ENCODE data around the gene TFDP2.
"Not testable (repeated sequence)": the region's sequence is repeated elsewhere in the genome, so short reads cannot be mapped to it uniquely, and the experiment has no call there.

Gene TFDP2

GRCh38 chr3:141913150-141913811 is 236.1 kb downstream of the TFDP2 start:
- H3K4me3 ChIP-seq (ENCODE audit: low read depth in 1 of 2, low read length in 2 of 2) = no peak overlapping the region
- no peaks in the 10 kb centered on the region for H3K9me3 ChIP-seq (ENCODE audit: low read length)
- H3K4me1 ChIP-seq (ENCODE audit: insufficient read depth, low read length) = no peaks in the 10 kb centered on the region
- no peak overlapping the region for H3K9ac ChIP-seq (ENCODE audit: low read length)
- no peaks in the 10 kb centered on the region for H3K27me3 ChIP-seq (ENCODE audit: control insufficient read depth in 1 of 2, insufficient read depth in 2 of 2, low read length in 2 of 2)
- no peak overlapping the region for H3K27ac ChIP-seq (ENCODE audit: low read depth, low read length)
- H3K36me3 ChIP-seq (ENCODE audit: insufficient read depth, low read length) = peaks cover 18% of the 10 kb centered on the region

- H3K27ac ChIP-seq (ENCODE audit: low read depth, low read length); H3K4me3 ChIP-seq (ENCODE audit: low read depth in 1 of 2, low read length in 2 of 2); H3K9ac ChIP-seq (ENCODE audit: low read length); H3K9me3 ChIP-seq (ENCODE audit: low read length); H3K4me1 ChIP-seq (ENCODE audit: insufficient read depth, low read length); H3K27me3 ChIP-seq (ENCODE audit: control insufficient read depth in 1 of 2, insufficient read depth in 2 of 2, low read length in 2 of 2): not testable (repeated sequence)
- peaks cover 21% of the 10 kb centered on the region for H3K36me3 ChIP-seq (ENCODE audit: insufficient read depth, low read length)
Measured at GRCh38 chr3:141909986-141910385, 239.4 kb downstream of the TFDP2 start.

GRCh38 chr3:141909408-141909807 is 239.9 kb downstream of the TFDP2 start:
- H3K36me3 ChIP-seq (ENCODE audit: insufficient read depth, low read length) = peaks cover 19% of the 10 kb centered on the region
- H3K4me3 ChIP-seq (ENCODE audit: low read depth in 1 of 2, low read length in 2 of 2) = no peak overlapping the region

GRCh38 chr3:141905129-141905528 is 244.2 kb downstream of the TFDP2 start:
- Histone ChIP-seq H3K36me3 (ENCODE audit: insufficient read depth, low read length) (peaks cover 17% of the 10 kb centered on the region), H3K27ac (ENCODE audit: low read depth, low read length) (no peak overlapping the region), H3K9me3 (ENCODE audit: low read length) (peaks cover 2% of the 10 kb centered on the region), H3K9ac (ENCODE audit: low read length) (no peak overlapping the region), H3K27me3 (ENCODE audit: control insufficient read depth in 1 of 2, insufficient read depth in 2 of 2, low read length in 2 of 2) (no peaks in the 10 kb centered on the region), H3K4me3 (ENCODE audit: low read depth in 1 of 2, low read length in 2 of 2) (no peak overlapping the region), H3K4me1 (ENCODE audit: insufficient read depth, low read length) (no peaks in the 10 kb centered on the region)

More at GRCh38 chr3:141909408-141909807, 239.9 kb downstream of the TFDP2 start:
- Histone ChIP-seq H3K9me3 (ENCODE audit: low read length) (no peaks in the 10 kb centered on the region), H3K9ac (ENCODE audit: low read length) (no peak overlapping the region), H3K27ac (ENCODE audit: low read depth, low read length) (no peak overlapping the region), H3K4me1 (ENCODE audit: insufficient read depth, low read length) (no peaks in the 10 kb centered on the region), H3K27me3 (ENCODE audit: control insufficient read depth in 1 of 2, insufficient read depth in 2 of 2, low read length in 2 of 2) (no peaks in the 10 kb centered on the region)

GRCh38 chr3:141904203-141904602 is 245.1 kb downstream of the TFDP2 start:
- Histone ChIP-seq H3K4me3 (ENCODE audit: low read depth in 1 of 2, low read length in 2 of 2) (no peak overlapping the region), H3K9me3 (ENCODE audit: low read length) (peaks cover 4% of the 10 kb centered on the region), H3K36me3 (ENCODE audit: insufficient read depth, low read length) (peaks cover 17% of the 10 kb centered on the region), H3K4me1 (ENCODE audit: insufficient read depth, low read length) (no peaks in the 10 kb centered on the region), H3K27me3 (ENCODE audit: control insufficient read depth in 1 of 2, insufficient read depth in 2 of 2, low read length in 2 of 2) (no peaks in the 10 kb centered on the region), H3K27ac (ENCODE audit: low read depth, low read length) (no peak overlapping the region), H3K9ac (ENCODE audit: low read length) (no peak overlapping the region)

- H3K36me3 ChIP-seq (ENCODE audit: insufficient read depth, low read length) = peaks cover 6% of the 10 kb centered on the region
- H3K9ac ChIP-seq (ENCODE audit: low read length) = no peak overlapping the region
- H3K4me3 ChIP-seq (ENCODE audit: low read depth in 1 of 2, low read length in 2 of 2) = no peak overlapping the region
- no peaks in the 10 kb centered on the region for H3K27me3 ChIP-seq (ENCODE audit: control insufficient read depth in 1 of 2, insufficient read depth in 2 of 2, low read length in 2 of 2)
- no peak overlapping the region for H3K27ac ChIP-seq (ENCODE audit: low read depth, low read length)
- no peaks in the 10 kb centered on the region for H3K4me1 ChIP-seq (ENCODE audit: insufficient read depth, low read length)
- H3K9me3 ChIP-seq (ENCODE audit: low read length) = peaks cover 4% of the 10 kb centered on the region
Measured at GRCh38 chr3:141901914-141902313, 247.4 kb downstream of the TFDP2 start.

GRCh38 chr3:141900343-141900742 is 249.0 kb downstream of the TFDP2 start:
- Histone ChIP-seq H3K27me3 (ENCODE audit: control insufficient read depth in 1 of 2, insufficient read depth in 2 of 2, low read length in 2 of 2) (no peaks in the 10 kb centered on the region), H3K4me3 (ENCODE audit: low read depth in 1 of 2, low read length in 2 of 2) (no peak overlapping the region), H3K27ac (ENCODE audit: low read depth, low read length) (no peak overlapping the region), H3K9me3 (ENCODE audit: low read length) (peaks cover 4% of the 10 kb centered on the region), H3K4me1 (ENCODE audit: insufficient read depth, low read length) (no peaks in the 10 kb centered on the region), H3K36me3 (ENCODE audit: insufficient read depth, low read length) (peaks cover 6% of the 10 kb centered on the region), H3K9ac (ENCODE audit: low read length) (no peak overlapping the region)

- Histone ChIP-seq H3K9ac (ENCODE audit: low read length) (no peak overlapping the region), H3K4me1 (ENCODE audit: insufficient read depth, low read length) (no peaks in the 10 kb centered on the region), H3K36me3 (ENCODE audit: insufficient read depth, low read length) (no peaks in the 10 kb centered on the region), H3K27ac (ENCODE audit: low read depth, low read length) (no peak overlapping the region), H3K27me3 (ENCODE audit: control insufficient read depth in 1 of 2, insufficient read depth in 2 of 2, low read length in 2 of 2) (no peaks in the 10 kb centered on the region), H3K9me3 (ENCODE audit: low read length) (peaks cover 4% of the 10 kb centered on the region), H3K4me3 (ENCODE audit: low read depth in 1 of 2, low read length in 2 of 2) (no peak overlapping the region)
Measured at GRCh38 chr3:141898908-141899307, 250.4 kb downstream of the TFDP2 start.

- H3K27ac ChIP-seq (ENCODE audit: low read depth, low read length) = no peak overlapping the region
- peaks cover 4% of the 10 kb centered on the region for H3K9me3 ChIP-seq (ENCODE audit: low read length)
- H3K4me3 ChIP-seq (ENCODE audit: low read depth in 1 of 2, low read length in 2 of 2) = no peak overlapping the region
- H3K9ac ChIP-seq (ENCODE audit: low read length) = no peak overlapping the region
- no peaks in the 10 kb centered on the region for H3K27me3 ChIP-seq (ENCODE audit: control insufficient read depth in 1 of 2, insufficient read depth in 2 of 2, low read length in 2 of 2)
- no peaks in the 10 kb centered on the region for H3K36me3 ChIP-seq (ENCODE audit: insufficient read depth, low read length)
- H3K4me1 ChIP-seq (ENCODE audit: insufficient read depth, low read length) = no peaks in the 10 kb centered on the region
Measured at GRCh38 chr3:141895731-141896130, 253.6 kb downstream of the TFDP2 start.

- Histone ChIP-seq H3K36me3 (ENCODE audit: insufficient read depth, low read length) (no peaks in the 10 kb centered on the region), H3K27me3 (ENCODE audit: control insufficient read depth in 1 of 2, insufficient read depth in 2 of 2, low read length in 2 of 2) (no peaks in the 10 kb centered on the region), H3K4me1 (ENCODE audit: insufficient read depth, low read length) (no peaks in the 10 kb centered on the region), H3K4me3 (ENCODE audit: low read depth in 1 of 2, low read length in 2 of 2) (no peak overlapping the region), H3K9ac (ENCODE audit: low read length) (no peak overlapping the region), H3K9me3 (ENCODE audit: low read length) (no peaks in the 10 kb centered on the region), H3K27ac (ENCODE audit: low read depth, low read length) (no peak overlapping the region)
Measured at GRCh38 chr3:141894524-141895176, 254.7 kb downstream of the TFDP2 start.

Data from muscle layer of colon (tissue), 2 donors.